ENCODE results near the gene CT47C1. TPM values are rescaled to one million over a fixed set of nuclear protein-coding genes. Genes with fewer than 3 reads are reported as not detected.

The CT47C1 gene
- total RNA-seq, 1 experiment from 2014 or later: not detected

- DNase-seq: no peak
- H3K27me3 Mint-ChIP-seq (ENCODE audit: unreplicated experiment): peaks cover 54% of the 10 kb centered on the region
- H3K4me1 Mint-ChIP-seq (ENCODE audit: low read depth, unreplicated experiment): no peaks in the 10 kb centered on the region
- no peak overlapping the region for H3K27ac Mint-ChIP-seq (ENCODE audit: unreplicated experiment)
- no TSS peak for BruUV-seq (replicated peaks)
- no peaks in the 10 kb centered on the region for H3K36me3 Mint-ChIP-seq (ENCODE audit: insufficient read depth, unreplicated experiment)
- TF ChIP-seq CTCF (IDR thresholded peaks at IDR 0.05; ENCODE audit: unreplicated experiment): no peak
- intact Hi-C loops (cut with micrococcal nuclease; ENCODE audit: unreplicated experiment): no loop called here
- CTCF ChIA-PET: interaction anchor here (0.6 to 0.7 kb wide), 3 partner anchors 10 to 452 kb away, joined by 3 to 4 read pairs (median 4); no protein-coding TSS in a partner anchor
- no peaks in the 10 kb centered on the region for H3K9me3 Mint-ChIP-seq (ENCODE audit: low read depth, unreplicated experiment)
- no peak overlapping the region for H3K4me3 Mint-ChIP-seq (ENCODE audit: low read depth, unreplicated experiment)
Measured at GRCh38 chrX:119075270-119076025, 2.7 kb downstream of the CT47C1 start.

GRCh38 chrX:119082278-119082677 lies 9.5 kb downstream of the CT47C1 start:
- Mint-ChIP-seq H3K27me3 (ENCODE audit: unreplicated experiment) (peaks cover 59% of the 10 kb centered on the region), H3K27ac (ENCODE audit: unreplicated experiment) (no peak overlapping the region), H3K36me3 (ENCODE audit: insufficient read depth, unreplicated experiment) (no peaks in the 10 kb centered on the region), H3K4me1 (ENCODE audit: low read depth, unreplicated experiment) (no peaks in the 10 kb centered on the region), H3K9me3 (ENCODE audit: low read depth, unreplicated experiment) (no peaks in the 10 kb centered on the region), H3K4me3 (ENCODE audit: low read depth, unreplicated experiment) (no peak overlapping the region)
- CTCF ChIA-PET: no interaction called here
- TF ChIP-seq CTCF (IDR thresholded peaks at IDR 0.05; ENCODE audit: unreplicated experiment): no peak
- DNase-seq: no peak
- BruUV-seq (replicated peaks): no TSS peak
- intact Hi-C loops (cut with micrococcal nuclease; ENCODE audit: unreplicated experiment): no loop called here

- CTCF ChIA-PET: no interaction called here
- no peaks in the 10 kb centered on the region for H3K9me3 Mint-ChIP-seq (ENCODE audit: low read depth, unreplicated experiment)
- DNase-seq: no peak
- H3K36me3 Mint-ChIP-seq (ENCODE audit: insufficient read depth, unreplicated experiment): no peaks in the 10 kb centered on the region
- TF ChIP-seq CTCF (IDR thresholded peaks at IDR 0.05; ENCODE audit: unreplicated experiment): no peak
- H3K4me3 Mint-ChIP-seq (ENCODE audit: low read depth, unreplicated experiment): no peak overlapping the region
- intact Hi-C loops (cut with micrococcal nuclease; ENCODE audit: unreplicated experiment): no loop called here
- H3K27ac Mint-ChIP-seq (ENCODE audit: unreplicated experiment): no peak overlapping the region
- BruUV-seq (replicated peaks): no TSS peak
- peaks cover 48% of the 10 kb centered on the region for H3K27me3 Mint-ChIP-seq (ENCODE audit: unreplicated experiment)
- no peaks in the 10 kb centered on the region for H3K4me1 Mint-ChIP-seq (ENCODE audit: low read depth, unreplicated experiment)
Measured at GRCh38 chrX:119084766-119085165, 12.0 kb downstream of the CT47C1 start.

- CTCF ChIA-PET: no interaction called here
- no peak for TF ChIP-seq CTCF (IDR thresholded peaks at IDR 0.05; ENCODE audit: unreplicated experiment)
- BruUV-seq (replicated peaks): no TSS peak
- Mint-ChIP-seq H3K36me3 (ENCODE audit: insufficient read depth, unreplicated experiment) (no peaks in the 10 kb centered on the region), H3K27ac (ENCODE audit: unreplicated experiment) (no peak overlapping the region), H3K9me3 (ENCODE audit: low read depth, unreplicated experiment) (no peaks in the 10 kb centered on the region), H3K4me3 (ENCODE audit: low read depth, unreplicated experiment) (no peak overlapping the region), H3K4me1 (ENCODE audit: low read depth, unreplicated experiment) (no peaks in the 10 kb centered on the region), H3K27me3 (ENCODE audit: unreplicated experiment) (peaks cover 50% of the 10 kb centered on the region)
- DNase-seq: no peak
- intact Hi-C loops (cut with micrococcal nuclease; ENCODE audit: unreplicated experiment): no loop called here
Measured at GRCh38 chrX:119087121-119087520, 14.3 kb downstream of the CT47C1 start.

All from Calu3 (cell line).